ENCODE results near the gene EEA1. TPM values are rescaled to one million over a fixed set of nuclear protein-coding genes. Genes with fewer than 3 reads are reported as not detected.

EEA1 gene
- total and polyA plus RNA-seq, 2 of the 8 experiments (the other 6 are each of a cell fraction or from before 2014, with no cell fraction given) = 1.0 to 18.8 TPM

- no peak overlapping the region for H3K4me2 ChIP-seq (ENCODE audit: insufficient read depth in 1 of 2, low read depth in 2 of 2, low read length in 2 of 2)
- no peak overlapping the region for H3K18ac ChIP-seq (ENCODE audit: extremely low read depth, low read length)
- no peaks in the 10 kb centered on the region for H3K36me3 ChIP-seq (ENCODE audit: control insufficient read depth in 2 of 4, insufficient read depth in 4 of 4, low read length in 3 of 4)
- peaks cover 0 to 6% (median 5%) of the 10 kb centered on the region in 4 experiments; a peak in 3 of 7 replicates for H3K4me1 ChIP-seq (replicated peaks in 1 of 4; ENCODE audit: control insufficient read depth in 3 of 4, insufficient read depth in 4 of 4, low read length in 3 of 4)
- no peak overlapping the region for H3K56ac ChIP-seq (replicated peaks; ENCODE audit: insufficient read length, low read depth, low read length)
- no peaks in the 10 kb centered on the region for H3K9me3 ChIP-seq (ENCODE audit: insufficient read depth in 2 of 2, low read depth in 1 of 2, low read length in 1 of 2)
- no peak overlapping the region for H4K91ac ChIP-seq (replicated peaks; ENCODE audit: insufficient read length, low read length)
- no peak overlapping the region for H2BK5ac ChIP-seq (ENCODE audit: low read depth, low read length)
- H3K14ac ChIP-seq (ENCODE audit: insufficient read length) = no peak overlapping the region
- DNase-seq (ENCODE audit: low read depth in 1 of 2, low spot score in 2 of 2) (no peak), FAIRE-seq (no peak)
- no peaks in the 10 kb centered on the region for H3K27me3 ChIP-seq (replicated peaks in 1 of 4; ENCODE audit: control insufficient read depth in 3 of 4, extremely low read depth in 1 of 4, insufficient read depth in 3 of 4, low read length in 3 of 4)
- H3K27ac ChIP-seq (ENCODE audit: low read depth, low read length) = no peak overlapping the region
- H3K23me2 ChIP-seq (ENCODE audit: low read depth, low read length) = no peaks in the 10 kb centered on the region
- no peak overlapping the region for H3K4ac ChIP-seq (replicated peaks; ENCODE audit: insufficient read length, low read depth, low read length)
- no peaks in the 10 kb centered on the region for H3K79me2 ChIP-seq (ENCODE audit: control insufficient read depth in 1 of 2, insufficient read depth in 2 of 2, low read length in 2 of 2)
- H2AFZ ChIP-seq (ENCODE audit: low read length) = 0 out of 2 replicates have a peak overlapping the region, but pooled peaks have one; percentile 86
- H3K79me1 ChIP-seq (ENCODE audit: low read depth, low read length) = no peaks in the 10 kb centered on the region
- ChIA-PET POLR2A (ENCODE audit: partially characterized antibody) (no interaction called here), CTCF (ENCODE audit: partially characterized antibody) (no interaction called here)
- H2BK20ac ChIP-seq (ENCODE audit: low read length) = no peak overlapping the region
- no peaks in the 10 kb centered on the region for H4K20me1 ChIP-seq (replicated peaks in 1 of 2; ENCODE audit: control insufficient read depth in 1 of 2, insufficient read depth in 2 of 2, low read length in 2 of 2)
- TF ChIP-seq MAX (IDR thresholded peaks at IDR 0.05) = peak; percentile 62
- TF ChIP-seq MAFK (IDR thresholded peaks at IDR 0.05; ENCODE audit: low read depth, low read length) = no peak
- 97% methylated on average over 4 of the region's 4 CpGs; no CpG with 5 or more reads in 1 of the 2 experiments for WGBS, 2 experiments (ENCODE audit: extremely low coverage in 1 of 2, insufficient coverage in 1 of 2, insufficient read length in 1 of 2, insufficient replicate concordance in 2 of 2, low coverage in 1 of 2, low lambda C conversion rate in 2 of 2, missing lambda C conversion rate in 1 of 2)
- H4K5ac ChIP-seq (ENCODE audit: insufficient read length, low read depth, low read length) = no peak overlapping the region
- no peak overlapping the region for H3K4me3 ChIP-seq (ENCODE audit: extremely low read depth in 1 of 4, insufficient read depth in 2 of 4, low read depth in 3 of 4, low read length in 4 of 4)
- no peak overlapping the region for H3K23ac ChIP-seq (ENCODE audit: insufficient read length)
- H3K9ac ChIP-seq (replicated peaks in 1 of 4; ENCODE audit: extremely low read depth in 1 of 4, low read depth in 3 of 4, low read length in 3 of 4) = no peak overlapping the region
- no peak overlapping the region for H2BK120ac ChIP-seq (replicated peaks; ENCODE audit: low read depth, low read length)
- peak overlapping the region; percentile 55; the same call in 1 of the 2 replicates for H2BK15ac ChIP-seq (ENCODE audit: low read length)
- no peak overlapping the region for H2AK5ac ChIP-seq (ENCODE audit: low read depth, low read length)
- H4K8ac ChIP-seq (ENCODE audit: extremely low read depth, insufficient read depth, low read length) = no peak overlapping the region
- no peak overlapping the region for H2BK12ac ChIP-seq (ENCODE audit: low read depth, low read length)
Observed at GRCh38 chr12:92739113-92739512, 190.0 kb downstream of the EEA1 start.

Data from H1 (cell line).